GM12878 (cell line): ENCODE results near the gene SLF1. TPM values are rescaled to one million over a fixed set of nuclear protein-coding genes. Genes with fewer than 3 reads are reported as not detected.

Experiments used
- ATF2 ChIP-seq: IDR thresholded peaks from 2 replicates; pipeline ENCODE4 v1.6.1; 2012; ENCODE audit warnings: low read length, inconsistent platforms
- BMI1 ChIP-seq: fragments of 450-650 bp; IDR thresholded peaks from 2 replicates; pipeline ENCODE4 v1.6.1; 2016; ENCODE audit warnings: mild to moderate bottlenecking, moderate library complexity, borderline replicate concordance
- CREM ChIP-seq: IDR thresholded peaks from 2 replicates; pipeline ENCODE4 v1.6.1; 2014; ENCODE audit warnings: antibody characterized with exemption, low read depth
- FOXM1 ChIP-seq: IDR thresholded peaks from 2 replicates; pipeline ENCODE4 v1.6.1; 2012; ENCODE audit warnings: low read depth, mild to moderate bottlenecking, inconsistent platforms, low read length, moderate library complexity
- PRDM15 ChIP-seq: fragments of 450-650 bp; formaldehyde crosslinking; IDR thresholded peaks from 2 replicates; pipeline ENCODE4 v1.4.0; 2020; ENCODE audit warnings: mild to moderate bottlenecking, moderate library complexity
- ZBTB4 ChIP-seq: fragments of 450-650 bp; formaldehyde crosslinking; IDR thresholded peaks from 2 replicates; pipeline ENCODE4 v1.4.0; 2022; ENCODE audit warnings: mild to moderate bottlenecking, moderate library complexity
- polyA plus RNA-seq, 11 experiments: library from polyadenylated mRNA; depleted of rRNA in 4 of 11; unstranded in 6 of 11; stranded (reverse) in 5 of 11; fragments of >200 nt; fragmentation: Nextera tagmentation in 4 of 11; fragmentation: Illumina TruSeq in 1 of 11; extraction: Ambion mirVana in 4 of 11; extraction: Trizol in 1 of 11; gene quantifications; 1 replicate in 1 of 11; 2 replicates in 10 of 11; pipeline versions ENCODE4 v1.2.1 to v1.2.3, GENCODE V29; 2011 to 2016; ENCODE audit warnings: inconsistent platforms in 2 of 11, missing spikeins in 2 of 11, low read depth in 1 of 11
- total RNA-seq, 4 experiments: library from RNA; depleted of rRNA in 3 of 4; stranded (reverse); fragments of >200 nt in 3 of 4; fragmentation: Illumina TruSeq in 1 of 4; extraction: Trizol in 1 of 4; gene quantifications; 2 replicates each; pipeline versions ENCODE4 v1.2.1 to v1.2.3, GENCODE V29; 2013 to 2021

Gene SLF1
- total and polyA plus RNA-seq, 10 of the 15 experiments (the other 5 are each of a cell fraction or from before 2014, with no cell fraction given), result 8.1 to 27.0 (median 13.4) TPM

- TF ChIP-seq PRDM15 (no peak), CREM (no peak), FOXM1 (no peak), BMI1 (no peak), ZBTB4 (CRISPR knock-in tag) (no peak), ATF2 (0 out of 2 replicates have a peak, but pooled peaks have one; percentile 11)
Measured at GRCh38 chr5:94744906-94745305, 126.4 kb downstream of the SLF1 start (continued).
